Hematopoietic multipotent progenitor cell treated with erythropoietin and hydrocortisone succinate and interleukin-3 and kit ligand, for 17 days (in vitro differentiated cells): ENCODE data around the gene NSFL1C.
A peak's percentile ranks its signal among the peaks of the same experiment; 100 is the strongest.

Experiments
- DNase-seq: peaks from one replicate; pipeline ENCODE4 v3.0.0-alpha.2; 2015; ENCODE audit warnings: low spot score

Gene NSFL1C

GRCh38 chr20:1484438-1485116 is 17.9 kb upstream of the NSFL1C start:
- no peak for DNase-seq

GRCh38 chr20:1479831-1480595 is 13.4 kb upstream of the NSFL1C start:
- DNase-seq: no peak

GRCh38 chr20:1478566-1478965 is 11.9 kb upstream of the NSFL1C start:
- DNase-seq: no peak

DNA sequence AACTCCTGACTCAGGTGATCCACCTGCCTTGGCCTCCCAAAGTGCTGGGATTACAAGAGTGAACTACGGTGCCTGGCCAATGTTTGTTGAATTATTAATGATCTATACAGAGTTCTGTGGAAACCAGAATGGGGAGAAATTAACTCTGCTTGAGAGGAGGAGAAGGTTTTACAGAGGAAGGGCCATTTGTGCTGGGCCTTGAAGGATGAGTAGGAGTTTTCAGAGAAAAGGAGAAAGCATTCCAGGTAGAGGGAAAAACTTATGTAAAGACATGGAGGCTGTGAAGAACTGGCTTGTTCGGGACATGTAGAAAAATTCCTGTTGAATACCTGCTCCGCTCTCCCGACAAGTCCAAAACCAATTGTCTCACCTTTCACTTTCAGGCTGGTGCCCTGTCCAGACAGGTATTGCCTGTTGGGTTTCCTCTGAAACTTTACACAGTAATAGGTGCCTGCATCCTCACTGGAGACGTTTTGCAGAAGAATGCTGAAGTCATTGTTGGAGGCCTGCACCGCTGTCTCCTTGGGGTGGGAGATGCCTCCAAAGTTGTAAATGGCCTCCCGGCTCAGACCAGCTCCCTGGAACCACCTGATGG is 11.3 kb upstream of the NSFL1C start:
- no peak for DNase-seq

DNA sequence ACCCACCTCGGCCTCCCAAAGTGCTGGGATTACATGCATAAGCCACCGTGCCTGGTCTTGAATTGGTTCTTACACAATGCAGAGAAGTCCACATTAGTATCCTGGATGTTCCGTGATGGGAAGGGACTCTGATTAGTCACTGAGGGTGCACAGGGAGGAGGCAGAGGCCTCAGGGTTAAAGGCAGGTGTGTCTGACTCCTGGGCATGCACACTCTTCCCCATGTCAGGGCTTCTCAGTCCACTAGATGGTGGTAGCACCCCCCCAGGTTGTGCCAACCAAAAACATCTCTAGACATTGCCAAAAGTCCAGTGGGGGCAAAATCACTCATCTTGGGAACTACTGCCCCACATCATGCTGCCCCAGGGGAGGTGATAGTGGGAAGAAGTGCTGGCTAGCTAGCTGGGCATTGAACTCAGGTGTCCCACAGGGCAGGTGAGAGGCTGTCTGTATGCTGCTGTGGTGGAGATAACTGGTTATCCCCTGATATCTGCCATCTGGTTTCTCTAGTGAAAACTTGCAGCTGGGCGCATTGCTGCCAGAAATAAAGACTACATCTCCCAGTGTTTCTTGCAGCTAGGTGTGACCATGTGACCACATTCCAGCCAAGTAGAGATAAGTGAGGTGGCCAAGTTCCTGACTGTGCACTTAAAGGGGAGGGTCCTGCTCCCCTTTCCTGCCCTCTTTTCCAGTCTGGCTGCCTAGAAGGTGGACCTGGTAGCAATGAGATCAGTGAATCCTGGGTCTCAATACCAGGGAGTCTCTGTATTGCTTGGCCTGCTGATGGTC is 8.4 kb upstream of the NSFL1C start:
- no peak for DNase-seq

DNA sequence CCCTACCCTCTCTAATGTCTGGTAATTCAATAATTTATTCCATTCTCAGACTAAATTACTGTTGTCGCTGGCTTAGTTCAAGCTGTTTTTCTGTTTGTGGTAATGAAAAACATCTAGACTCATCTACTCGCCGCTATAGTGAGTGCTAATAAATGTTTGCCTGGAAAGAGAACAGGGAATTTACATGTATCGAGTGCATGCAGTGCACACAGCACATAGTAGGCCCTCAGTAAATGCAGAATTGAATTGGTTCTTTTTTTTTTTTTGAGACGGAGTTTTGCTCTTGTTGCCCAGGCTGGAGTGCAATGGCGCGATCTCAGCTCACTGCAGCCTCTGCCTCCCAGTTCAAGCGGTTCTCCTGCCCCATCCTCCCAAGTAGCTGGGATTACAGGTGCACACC is 7.7 kb upstream of the NSFL1C start:
- no peak for DNase-seq

GRCh38 chr20:1473246-1474220 is 6.9 kb upstream of the NSFL1C start:
- DNase-seq: no peak

DNA sequence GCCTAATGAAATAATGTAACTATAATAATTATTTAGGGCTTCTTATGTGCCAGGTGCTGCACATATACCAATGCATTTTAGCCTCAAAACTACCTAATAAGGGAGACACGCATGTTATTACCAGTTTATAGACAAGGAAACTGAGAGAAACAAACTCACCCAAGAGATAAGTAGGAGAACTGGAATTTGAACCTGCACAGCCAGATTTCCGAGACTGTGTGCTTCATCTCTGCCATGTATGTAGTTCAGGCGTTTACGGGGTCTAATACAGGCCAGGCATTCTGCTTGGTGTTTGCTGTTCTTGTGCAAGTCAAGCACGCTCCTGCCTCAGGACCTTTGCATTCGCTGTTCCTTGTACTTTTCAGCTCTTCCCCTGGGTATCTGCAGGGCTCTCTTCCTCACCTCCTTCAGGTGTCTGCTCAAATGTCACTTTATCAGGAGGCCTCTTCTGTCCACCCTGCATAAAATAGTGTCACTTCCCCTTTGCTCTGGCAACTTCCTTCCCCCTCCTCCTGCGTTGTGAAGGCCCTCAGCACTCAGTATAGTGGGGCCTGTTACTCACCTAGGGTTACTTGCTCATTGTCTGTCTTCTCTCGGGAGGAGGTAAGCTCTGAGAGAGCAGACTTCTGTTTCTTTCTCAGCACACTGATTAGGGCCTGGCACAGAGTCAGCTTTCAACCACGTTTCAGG is 6.1 kb upstream of the NSFL1C start:
- DNase-seq: no peak

DNA sequence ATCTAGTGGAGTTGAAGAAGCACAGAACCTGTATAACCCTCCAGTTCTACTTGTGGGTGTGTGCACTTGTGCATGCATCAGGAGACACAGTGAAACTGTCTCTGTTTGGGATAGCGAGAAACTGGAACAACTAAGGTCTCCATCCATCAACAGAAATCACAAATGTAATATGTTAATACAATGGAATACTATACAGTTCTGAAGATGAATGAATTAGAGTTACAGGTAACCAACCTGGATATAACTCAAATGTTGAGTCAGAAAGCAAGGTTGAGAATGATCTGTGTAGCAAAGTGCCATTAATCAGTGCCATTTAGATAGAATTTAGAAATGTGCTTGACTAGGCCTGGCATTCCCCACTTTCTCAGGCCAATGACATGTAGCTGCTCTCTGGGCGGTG is 4.6 kb upstream of the NSFL1C start:
- no peak for DNase-seq

GRCh38 chr20:1469925-1470571 is 3.4 kb upstream of the NSFL1C start:
- peak; percentile 68 for DNase-seq

DNA sequence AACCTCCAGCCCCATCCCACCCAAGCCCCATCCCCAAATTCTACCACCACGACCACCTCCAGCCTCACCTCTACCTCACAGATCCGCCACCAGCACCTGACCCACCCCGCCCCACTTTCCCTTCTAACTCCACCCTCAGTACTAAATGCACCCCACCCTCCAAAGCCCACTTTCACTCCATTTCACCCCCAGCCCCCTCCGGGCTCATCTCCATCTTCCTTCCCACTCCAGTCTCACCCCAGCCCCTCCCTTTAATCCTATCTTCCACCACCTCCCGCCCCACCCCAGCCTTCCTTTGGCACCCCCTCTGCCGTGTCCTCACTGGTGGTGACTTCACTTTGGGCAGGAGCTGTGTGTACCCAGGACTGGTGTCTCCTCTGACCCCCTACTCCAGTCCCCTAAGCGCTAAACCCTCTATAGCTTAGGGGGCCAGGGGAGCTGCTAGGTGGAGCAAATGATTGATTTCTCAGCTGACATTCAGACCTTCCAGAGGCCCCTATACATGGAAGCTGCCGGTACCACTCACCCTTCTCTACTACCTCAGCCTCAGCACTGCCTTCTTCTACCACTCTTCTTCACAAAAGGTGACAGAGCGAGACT is 2.8 kb upstream of the NSFL1C start:
- no peak for DNase-seq

DNA sequence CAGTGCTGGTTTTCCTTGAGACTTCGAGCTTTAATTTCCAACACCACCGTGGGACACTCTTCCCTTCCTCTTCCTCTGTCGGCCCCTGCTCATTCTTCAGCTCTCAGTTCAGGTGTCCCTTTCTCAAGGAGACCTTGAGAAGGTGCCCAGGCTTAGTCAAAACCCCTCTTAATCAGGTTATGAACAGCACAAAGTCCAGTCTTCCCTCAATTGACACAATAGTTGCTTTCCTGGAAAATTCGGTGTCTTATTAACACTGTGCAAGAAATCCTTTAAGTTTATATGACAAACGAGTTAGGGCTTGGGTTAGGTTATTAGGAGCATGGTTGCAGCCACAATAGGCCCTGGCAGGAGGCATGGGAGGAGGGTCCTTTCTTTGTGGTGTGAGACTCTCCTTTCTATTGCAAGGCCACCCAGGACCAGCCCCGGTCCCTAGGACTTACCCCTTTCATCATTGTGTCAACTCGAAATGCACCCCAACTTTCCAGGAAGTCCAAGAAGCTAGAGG is 1.5 kb upstream of the NSFL1C start:
- no peak for DNase-seq

- no peak for DNase-seq
These were observed 887 bp upstream of the NSFL1C start for GRCh38 chr20:1467355-1468116.

- no peak for DNase-seq
These were observed 369 bp upstream of the NSFL1C start for GRCh38 chr20:1467082-1467354.

DNA sequence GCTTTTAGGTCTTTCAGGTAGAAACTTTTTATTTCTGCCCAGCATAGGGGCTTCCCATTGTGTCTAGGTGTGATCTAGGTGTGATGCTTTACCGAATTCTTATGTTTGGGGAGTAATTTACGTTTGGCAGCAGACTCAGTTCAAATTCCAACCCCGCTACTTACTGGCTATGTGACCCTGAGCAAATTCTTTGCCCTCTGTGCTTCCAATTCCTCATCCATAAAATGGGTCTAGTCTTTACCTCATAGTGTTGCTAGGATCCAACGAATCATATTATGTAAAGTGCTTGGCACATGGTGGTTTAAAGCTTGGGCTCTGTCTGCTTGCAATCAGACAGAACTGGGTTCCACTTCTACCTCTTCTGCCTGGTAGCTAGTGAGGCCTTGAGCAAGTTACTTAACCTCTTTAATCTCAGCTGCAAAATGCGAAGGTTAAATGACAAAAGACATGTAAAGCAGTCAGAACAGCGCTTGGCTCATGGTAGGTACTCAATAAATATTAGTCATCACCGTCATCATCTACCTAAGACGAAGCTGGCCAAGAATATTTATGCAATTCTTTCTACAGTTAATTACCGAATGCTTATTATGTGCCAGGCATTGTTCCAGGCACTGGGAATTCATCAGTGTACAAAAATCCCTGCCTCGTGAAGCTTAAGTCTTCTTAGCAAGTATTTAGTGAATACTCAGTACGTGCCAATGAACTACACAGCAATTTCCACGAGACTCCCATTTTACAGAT is 1.0 kb downstream of the NSFL1C start:
- no peak for DNase-seq

DNA sequence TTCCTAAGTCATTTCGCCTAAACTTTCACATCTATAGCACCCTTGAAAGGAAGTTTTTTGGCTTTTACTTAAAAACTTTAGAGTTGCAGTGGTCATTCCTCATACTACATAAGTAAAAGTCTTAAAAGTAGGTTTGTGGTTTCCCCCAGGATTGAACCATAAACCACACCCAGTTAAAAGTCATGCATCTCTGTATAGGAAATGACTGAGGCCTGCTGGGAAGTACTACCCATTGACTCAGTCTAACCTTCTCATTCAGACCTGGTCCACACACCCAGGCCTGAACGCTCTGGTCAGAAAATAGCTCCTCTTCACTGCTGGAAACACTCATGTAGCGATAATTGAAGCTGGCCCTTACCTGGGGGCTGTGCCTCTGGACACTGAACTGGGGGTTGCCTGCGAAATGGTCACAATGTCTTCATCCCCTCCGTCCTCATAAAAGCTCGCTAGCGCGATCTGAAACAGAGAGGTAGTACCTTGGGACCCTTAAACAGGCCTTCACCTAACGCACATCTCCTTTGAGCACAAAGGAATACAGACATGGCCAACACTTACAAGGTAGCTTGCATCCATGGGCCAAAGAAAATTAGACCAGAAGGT is 2.6 kb downstream of the NSFL1C start:
- DNase-seq: no peak

DNA sequence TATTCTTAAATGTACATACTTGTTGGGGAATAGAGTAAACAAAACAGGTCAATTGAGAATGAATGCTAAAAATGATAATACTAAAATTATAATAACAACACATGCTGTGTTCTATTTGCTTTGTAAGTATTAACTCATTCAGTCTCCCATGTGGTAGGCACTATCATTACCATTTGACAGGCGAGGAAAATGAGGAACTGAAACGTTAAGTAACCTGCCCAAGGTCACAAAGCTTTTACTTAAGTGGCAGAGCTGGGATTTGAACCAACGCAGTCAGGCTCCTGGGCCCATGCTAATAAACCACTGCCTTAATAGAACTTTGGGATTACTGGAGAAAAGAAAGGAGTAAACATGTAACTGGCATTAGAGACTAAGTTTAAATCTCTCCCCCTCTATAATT is 3.8 kb downstream of the NSFL1C start:
- DNase-seq: no peak

DNA sequence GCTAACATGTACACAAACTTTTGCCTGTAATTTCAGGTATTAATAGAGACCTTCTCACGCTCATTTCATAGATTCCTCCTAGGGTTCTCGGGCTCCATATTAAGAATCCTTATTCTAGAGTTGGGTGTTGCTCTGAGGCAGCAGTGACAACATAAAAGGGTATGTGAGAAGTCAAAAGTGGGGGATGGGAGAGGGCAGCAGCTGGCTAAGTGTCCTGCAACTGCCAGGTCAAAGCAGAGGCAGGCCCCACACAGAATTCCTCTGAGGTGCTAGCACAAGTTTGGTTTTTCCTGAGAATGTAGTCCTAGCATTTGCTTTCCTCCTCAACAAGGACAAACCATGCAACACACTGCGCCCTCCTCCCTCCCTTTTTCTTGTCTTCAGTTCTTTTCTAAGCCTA is 4.6 kb downstream of the NSFL1C start:
- no peak for DNase-seq
